GM10248 (cell line): ENCODE measurements around the gene L3MBTL3.

Source experiments
- CTCF ChIA-PET: fragments of 300-600 bp; sonication (Branson Sonifier 250); formaldehyde crosslinking; extraction: SDS; loops from one replicate; lab custom pipeline; 2021; ENCODE audit warnings: antibody characterized with exemption; lab: Yijun Ruan, JAX
- POLR2A ChIA-PET: fragments of 350-650 bp; sonication (Branson Sonifier 250); formaldehyde crosslinking; extraction: SDS; loops from one replicate; lab custom pipeline; 2020; ENCODE audit warnings: antibody characterized with exemption; lab: Yijun Ruan, JAX
- DNase-seq: peaks from one replicate; pipeline ENCODE4 v3.0.0; 2012; ENCODE audit errors: extremely low spot score
- TF ChIP-seq, protein P1 (sequence below): IDR thresholded peaks from 2 replicates; pipeline ENCODE4 v1.5.1; 2012; ENCODE audit warnings: mild to moderate bottlenecking, low read depth; ENCODE audit errors: extremely low read depth, missing control alignments, control extremely low read depth

Gene L3MBTL3

DNA sequence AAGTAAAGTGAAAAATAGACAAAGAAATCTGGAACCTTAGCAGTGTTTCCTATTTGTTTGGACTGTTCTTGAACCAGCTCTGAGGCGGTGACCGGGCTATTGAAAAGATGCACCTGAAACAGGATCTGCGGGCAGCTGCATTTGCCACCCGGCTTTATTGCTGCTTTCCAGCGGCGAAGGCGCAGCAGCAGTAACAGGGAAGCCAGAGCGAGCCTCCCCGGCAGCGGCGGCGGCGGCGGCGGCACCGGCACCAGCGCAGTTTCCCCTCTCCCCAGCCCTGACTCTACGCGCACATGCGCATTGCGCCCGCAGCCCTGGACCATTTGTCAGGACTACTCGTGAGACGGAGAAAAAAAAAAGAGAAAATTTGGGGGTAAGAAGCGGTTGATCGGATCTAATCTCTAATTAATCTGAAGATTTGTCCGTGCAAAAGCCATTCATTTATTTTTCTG is at the start of gene L3MBTL3:
Gene L3MBTL3, plus strand, starts transcription at position 290 of the 452 bp plus-strand sequence. CDS start 24,119 bp downstream, outside the sequence.
- TF ChIP-seq, protein P1, sequence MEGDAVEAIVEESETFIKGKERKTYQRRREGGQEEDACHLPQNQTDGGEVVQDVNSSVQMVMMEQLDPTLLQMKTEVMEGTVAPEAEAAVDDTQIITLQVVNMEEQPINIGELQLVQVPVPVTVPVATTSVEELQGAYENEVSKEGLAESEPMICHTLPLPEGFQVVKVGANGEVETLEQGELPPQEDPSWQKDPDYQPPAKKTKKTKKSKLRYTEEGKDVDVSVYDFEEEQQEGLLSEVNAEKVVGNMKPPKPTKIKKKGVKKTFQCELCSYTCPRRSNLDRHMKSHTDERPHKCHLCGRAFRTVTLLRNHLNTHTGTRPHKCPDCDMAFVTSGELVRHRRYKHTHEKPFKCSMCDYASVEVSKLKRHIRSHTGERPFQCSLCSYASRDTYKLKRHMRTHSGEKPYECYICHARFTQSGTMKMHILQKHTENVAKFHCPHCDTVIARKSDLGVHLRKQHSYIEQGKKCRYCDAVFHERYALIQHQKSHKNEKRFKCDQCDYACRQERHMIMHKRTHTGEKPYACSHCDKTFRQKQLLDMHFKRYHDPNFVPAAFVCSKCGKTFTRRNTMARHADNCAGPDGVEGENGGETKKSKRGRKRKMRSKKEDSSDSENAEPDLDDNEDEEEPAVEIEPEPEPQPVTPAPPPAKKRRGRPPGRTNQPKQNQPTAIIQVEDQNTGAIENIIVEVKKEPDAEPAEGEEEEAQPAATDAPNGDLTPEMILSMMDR: no peak
- CTCF ChIA-PET: interaction anchor here (0.8 to 1.2 kb wide), 3 partner anchors 9 to 519 kb away, joined by 3 to 4 read pairs (median 3); no protein-coding TSS in a partner anchor
- DNase-seq: peak; percentile 86
- POLR2A ChIA-PET: no interaction called here

DNA sequence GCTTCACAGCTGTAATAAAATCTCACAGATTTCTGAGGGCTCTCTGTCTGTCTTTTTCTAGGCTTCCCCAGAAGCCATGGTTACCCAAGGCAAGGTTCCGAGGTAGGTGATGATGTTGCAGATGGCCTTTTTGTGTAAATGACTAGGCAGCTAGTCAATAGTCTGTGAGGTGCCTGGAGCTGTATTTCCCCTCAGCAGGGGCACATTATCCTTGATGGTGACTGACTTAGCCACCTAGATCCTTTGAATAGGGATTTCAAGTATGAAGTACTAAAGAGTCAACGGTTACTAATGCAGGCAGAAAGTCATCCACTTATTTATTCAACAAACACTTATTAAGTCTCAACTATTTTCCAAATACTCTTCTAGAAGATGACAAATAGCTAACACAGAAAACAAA is 49.3 kb upstream of the L3MBTL3 start:
- TF ChIP-seq, protein P1: no peak
- POLR2A ChIA-PET: no interaction called here
- CTCF ChIA-PET: interaction anchor here (1.5 kb wide), 1 partner anchor 12 kb away, joined by 4 read pairs; no protein-coding TSS in a partner anchor
- DNase-seq: no peak

DNA sequence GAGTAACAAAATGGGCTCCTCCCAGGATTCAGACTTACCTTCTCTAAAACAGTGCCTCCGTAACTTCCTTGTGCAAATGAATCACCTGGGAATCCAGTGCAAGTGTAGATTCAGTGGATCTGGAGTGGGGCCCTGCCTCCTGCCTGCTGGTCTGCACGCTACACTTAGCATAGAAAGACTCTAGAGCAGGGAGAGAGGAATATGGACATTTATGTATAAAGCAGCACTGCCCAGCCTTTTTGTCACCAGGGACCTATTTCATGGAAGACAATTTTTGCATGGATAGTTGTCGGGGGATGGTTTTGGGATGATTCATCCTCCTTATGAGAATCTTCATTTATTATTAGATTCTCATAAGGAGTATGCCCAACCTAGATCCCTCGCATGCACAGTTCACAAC is 42.3 kb upstream of the L3MBTL3 start:
- ChIA-PET POLR2A (no interaction called here), CTCF (no interaction called here)
- no peak for DNase-seq
- TF ChIP-seq, protein P1: no peak

DNA sequence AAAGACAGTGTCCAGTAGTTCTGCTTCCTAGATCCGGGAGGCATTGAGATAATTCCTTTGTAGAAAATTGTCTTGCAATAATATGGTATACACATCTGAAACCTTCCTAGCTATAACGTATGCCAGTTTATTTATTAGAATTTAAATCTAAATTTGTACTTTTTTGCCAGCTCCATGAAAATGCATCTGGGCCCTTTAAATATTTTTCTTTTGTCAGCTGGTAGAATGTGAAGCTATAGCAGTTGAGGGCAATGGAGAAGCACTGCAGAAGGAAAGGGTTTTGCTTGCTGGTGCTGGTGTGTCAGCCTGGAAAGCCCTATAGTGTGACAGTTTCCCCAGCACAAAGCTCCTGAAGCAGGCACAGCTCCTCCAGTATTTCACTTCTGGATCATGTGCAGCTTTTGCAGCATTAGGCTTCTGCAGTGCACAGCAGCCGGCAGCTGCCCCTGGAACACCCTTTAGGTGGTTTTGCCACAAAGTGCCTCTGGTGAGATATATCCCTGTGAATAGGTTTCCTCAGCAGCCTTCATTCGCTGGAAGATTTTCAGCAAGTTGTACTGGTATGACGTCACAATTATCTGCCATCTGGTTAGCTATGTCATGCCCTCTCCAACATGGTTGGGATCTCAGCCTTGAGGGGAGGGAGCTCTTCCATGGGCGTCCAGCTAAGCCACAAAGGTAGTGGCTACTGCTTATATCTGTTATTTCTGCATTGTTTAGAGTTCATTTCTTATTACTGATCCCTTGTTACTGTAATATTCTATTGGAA is 40.0 kb upstream of the L3MBTL3 start:
- POLR2A ChIA-PET: no interaction called here
- TF ChIP-seq, protein P1: no peak
- no peak for DNase-seq
- CTCF ChIA-PET: interaction anchor here (1.2 to 1.6 kb wide), 3 partner anchors 8 to 109 kb away, joined by 3 to 6 read pairs (median 4); no protein-coding TSS in a partner anchor

DNA sequence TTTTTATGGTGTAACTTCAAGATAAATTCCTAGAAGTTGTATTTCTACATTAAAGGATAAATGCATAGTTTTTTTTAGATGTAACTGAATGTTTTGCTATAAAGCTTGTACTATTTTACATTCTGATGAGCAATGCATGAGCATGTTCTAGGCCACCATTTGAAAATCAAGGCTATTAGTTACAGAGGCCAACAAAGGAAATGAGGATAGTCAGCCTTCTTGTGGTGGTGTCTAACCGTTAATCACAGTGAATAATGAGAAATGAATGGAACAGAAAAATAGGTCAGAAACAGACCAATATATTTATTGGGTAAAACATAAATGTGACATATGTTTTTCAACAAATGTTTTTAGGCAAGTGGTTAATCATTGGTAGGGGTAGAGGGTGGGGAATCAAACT is 37.6 kb upstream of the L3MBTL3 start:
- CTCF ChIA-PET: interaction anchor here (1.9 kb wide), 1 partner anchor 482 kb away, joined by 7 read pairs; no protein-coding TSS in a partner anchor
- POLR2A ChIA-PET: no interaction called here
- no peak for DNase-seq
- TF ChIP-seq, protein P1: no peak

DNA sequence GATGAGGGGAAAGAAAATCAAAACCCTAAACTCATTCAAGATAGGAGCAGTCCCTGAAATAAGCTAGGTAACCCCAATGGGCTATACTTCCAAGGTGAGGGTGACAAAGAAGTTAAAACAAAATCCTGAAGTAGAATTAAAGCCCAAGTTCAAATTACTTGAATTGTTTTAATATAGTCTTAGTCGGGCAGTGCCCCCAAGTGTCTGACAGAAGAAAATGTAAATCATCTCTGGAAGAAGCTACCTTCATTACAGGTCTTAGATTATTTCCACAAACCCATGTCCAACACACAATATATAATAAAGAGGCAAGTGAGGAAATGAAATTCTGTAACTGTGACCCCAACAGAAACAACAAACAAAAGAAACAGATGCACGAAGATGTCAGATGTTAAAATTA is 36.8 kb upstream of the L3MBTL3 start:
- TF ChIP-seq, protein P1: no peak
- ChIA-PET CTCF (interaction anchor here (0.9 to 1.9 kb wide), 4 partner anchors 11 to 483 kb away, joined by 3 to 7 read pairs (median 4); no protein-coding TSS in a partner anchor), POLR2A (no interaction called here)
- no peak for DNase-seq
